Transverse colon (tissue), 3 donors: ENCODE measurements around the gene ULBP3.

Source experiments
- POLR2A ChIP-seq: fragments of 450-650 bp; IDR thresholded peaks from one replicate; pipeline ENCODE4 v1.6.1; 2016; ENCODE audit warnings: antibody characterized with exemption, mild to moderate bottlenecking, moderate library complexity
- POLR2AphosphoS5 ChIP-seq, 3 donors: sonication (generic); formaldehyde crosslinking; IDR thresholded peaks; one replicate each; pipeline ENCODE4 v1.6.1; 2016; ENCODE audit warnings: antibody characterized with exemption in 3 of 3

DNA sequence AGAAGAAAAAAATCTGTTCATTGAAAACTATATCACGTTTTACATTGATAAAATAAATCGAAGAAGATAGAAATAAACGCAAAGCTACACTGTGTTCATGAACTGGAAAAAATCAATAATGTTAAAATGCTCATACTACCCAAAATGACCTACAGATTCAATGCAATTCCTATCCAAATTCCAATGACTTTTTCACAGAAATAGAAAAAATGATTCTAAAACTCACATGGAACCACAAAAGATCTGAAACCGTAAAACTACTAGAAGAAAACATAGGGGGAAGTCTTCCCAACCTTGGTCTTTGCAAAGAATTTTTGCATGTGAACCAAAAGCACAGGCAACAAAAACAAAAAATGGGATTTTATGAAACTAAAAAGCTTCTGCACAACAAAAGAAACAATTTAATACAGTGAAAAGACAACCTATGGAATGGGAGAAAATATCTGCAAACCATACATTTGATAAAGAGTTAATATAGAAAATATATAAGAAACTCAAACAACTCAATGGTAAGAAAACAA, 33.9 kb upstream of the ULBP3 start:
- TF ChIP-seq POLR2A (no peak), POLR2AphosphoS5 (IDR thresholded peaks at IDR 0.05) (no peak)
